ENCODE results near the gene CDHR2. TPM values are rescaled to one million over a fixed set of nuclear protein-coding genes. Genes with fewer than 3 reads are reported as not detected.
A peak's percentile ranks its signal among the peaks of the same experiment; 100 is the strongest.

Gene CDHR2
- total RNA-seq, 2 experiments from 2014 or later: 1.3 to 2.4 TPM

DNA sequence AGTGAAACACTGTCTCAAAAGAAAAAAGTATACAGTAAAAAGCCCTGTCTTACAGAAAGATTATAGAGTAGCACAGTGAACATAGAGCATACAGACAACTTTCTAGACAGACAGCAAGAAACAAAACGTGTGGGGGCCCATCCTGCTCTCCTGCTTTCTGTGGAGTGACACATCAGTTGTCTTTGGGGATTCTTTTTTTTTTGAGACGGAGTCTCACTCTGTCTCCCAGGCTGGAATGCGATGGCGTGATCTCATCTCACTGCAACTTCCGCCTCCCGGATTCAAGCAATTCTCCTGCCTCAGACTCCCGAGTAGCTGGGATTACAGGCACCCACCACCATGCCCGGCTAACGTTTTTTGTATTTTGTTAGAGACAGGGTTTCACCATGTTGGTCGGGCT lies 14.9 kb downstream of the CDHR2 start:
- DNase-seq: no peak
- Mint-ChIP-seq H3K27ac (no peak overlapping the region), H3K27me3 (no peaks in the 10 kb centered on the region), H3K36me3 (ENCODE audit: low read depth) (no peaks in the 10 kb centered on the region), H3K4me3 (no peak overlapping the region), H3K4me1 (peaks cover 17% of the 10 kb centered on the region), H3K9me3 (no peaks in the 10 kb centered on the region)
- CTCF ChIA-PET: no interaction called here
- POLR2A ChIA-PET: no interaction called here

DNA sequence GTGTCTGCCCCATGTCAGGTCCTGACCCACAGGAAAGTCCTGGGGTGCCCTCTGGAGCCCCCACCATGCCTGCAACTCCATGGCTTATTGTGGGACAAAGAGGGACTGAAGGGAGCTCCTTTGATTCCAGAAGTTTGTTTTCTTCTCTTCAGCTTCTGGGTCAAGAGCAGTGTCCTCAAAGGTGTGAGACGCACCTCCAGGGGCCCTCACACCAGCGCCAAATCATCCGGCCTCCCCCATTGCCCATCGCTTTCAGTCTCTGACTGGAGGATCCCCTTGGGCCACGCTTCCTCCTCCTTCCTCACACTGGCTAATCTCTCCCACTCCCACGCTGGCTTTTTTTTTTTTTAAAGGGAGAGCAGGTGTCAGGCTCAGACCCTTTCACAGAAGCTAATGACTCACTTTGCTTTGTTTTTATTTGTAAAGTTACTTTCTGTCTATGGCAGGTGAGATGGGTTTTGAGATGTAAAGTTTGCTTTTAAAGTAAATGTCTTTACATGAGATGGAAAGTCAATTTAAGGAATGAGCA lies 16.7 kb downstream of the CDHR2 start:
- no peak for DNase-seq
- H3K9me3 Mint-ChIP-seq: no peaks in the 10 kb centered on the region
- no peak overlapping the region for H3K4me3 Mint-ChIP-seq
- ChIA-PET CTCF (no interaction called here), POLR2A (interaction anchor here (0.7 kb wide), 1 partner anchor 149 kb away, joined by 3 read pairs; no protein-coding TSS in a partner anchor)
- H3K27me3 Mint-ChIP-seq: peaks cover 3% of the 10 kb centered on the region
- no peak overlapping the region for H3K27ac Mint-ChIP-seq
- no peaks in the 10 kb centered on the region for H3K36me3 Mint-ChIP-seq (ENCODE audit: low read depth)
- peaks cover 4% of the 10 kb centered on the region for H3K4me1 Mint-ChIP-seq

- peaks cover 3% of the 10 kb centered on the region for H3K27me3 Mint-ChIP-seq
- H3K4me1 Mint-ChIP-seq: peaks cover 6% of the 10 kb centered on the region
- H3K4me3 Mint-ChIP-seq: no peak overlapping the region
- H3K36me3 Mint-ChIP-seq (ENCODE audit: low read depth): no peaks in the 10 kb centered on the region
- no peak overlapping the region for H3K27ac Mint-ChIP-seq
- H3K9me3 Mint-ChIP-seq: no peaks in the 10 kb centered on the region
- DNase-seq: no peak
- ChIA-PET CTCF (no interaction called here), POLR2A (no interaction called here)
Measured at GRCh38 chr5:176568657-176569056, 19.5 kb downstream of the CDHR2 start.

DNA sequence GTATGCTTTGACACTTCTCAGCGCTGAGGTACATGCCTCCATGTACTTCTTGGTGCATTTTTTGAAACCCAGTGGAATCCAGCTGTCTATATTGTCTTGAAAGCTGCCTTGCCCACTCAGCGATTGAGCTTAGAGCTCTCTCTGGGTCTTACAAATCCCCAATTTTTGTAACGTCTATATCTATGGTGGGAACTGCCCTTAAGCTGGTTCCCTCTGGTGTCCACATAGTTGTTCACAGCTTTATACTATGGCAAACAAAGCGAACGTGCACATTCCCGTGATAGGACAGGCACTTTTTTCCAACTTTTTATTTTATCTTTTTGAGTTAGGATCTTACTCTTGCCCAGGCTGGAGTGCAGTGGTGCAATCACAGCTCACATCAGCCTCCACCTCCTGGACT lies 20.9 kb downstream of the CDHR2 start:
- Mint-ChIP-seq H3K27ac (no peak overlapping the region), H3K4me3 (no peak overlapping the region), H3K9me3 (no peaks in the 10 kb centered on the region), H3K27me3 (peaks cover 3% of the 10 kb centered on the region), H3K4me1 (peaks cover 6% of the 10 kb centered on the region), H3K36me3 (ENCODE audit: low read depth) (no peaks in the 10 kb centered on the region)
- no peak for DNase-seq
- ChIA-PET CTCF (no interaction called here), POLR2A (no interaction called here)

DNA sequence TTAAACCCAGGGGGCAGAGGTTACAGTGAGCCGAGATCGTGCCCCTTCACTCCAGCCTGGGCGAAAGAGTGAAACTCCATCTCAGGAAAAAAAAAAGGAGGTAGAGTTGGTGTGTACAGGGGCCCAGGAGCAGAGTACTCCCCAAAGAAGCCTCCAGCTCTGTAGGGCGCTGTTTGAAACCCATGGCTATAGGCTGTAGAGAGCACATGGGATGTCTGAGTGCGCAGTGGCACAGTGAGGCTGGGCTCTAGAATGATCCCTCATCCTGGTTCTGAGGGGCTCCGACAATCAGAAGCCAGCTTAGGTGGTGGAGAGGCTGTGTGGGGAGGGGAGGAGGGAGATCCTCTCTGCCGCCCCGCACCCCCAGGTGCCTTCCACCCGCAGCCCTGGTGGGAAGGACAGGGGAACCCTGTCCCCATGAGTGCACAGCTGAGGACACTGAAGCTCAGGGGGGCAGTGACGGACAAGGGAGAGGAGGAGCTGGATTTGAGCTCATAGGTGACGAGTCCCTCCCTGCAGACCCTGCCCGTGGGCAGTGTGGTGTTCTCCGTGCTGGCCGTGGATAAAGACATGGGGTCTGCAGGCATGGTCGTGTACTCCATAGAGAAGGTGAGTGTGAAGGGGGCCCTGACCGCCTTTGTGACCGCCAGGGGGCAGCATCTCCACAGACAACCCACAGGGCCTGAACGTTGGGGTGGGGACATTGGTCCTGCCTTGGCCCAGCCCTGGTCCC lies 24.6 kb downstream of the CDHR2 start:
- POLR2A ChIA-PET: no interaction called here
- H3K4me3 Mint-ChIP-seq: no peak overlapping the region
- CTCF ChIA-PET: interaction anchor here (0.5 to 1.6 kb wide), 9 partner anchors 8 to 157 kb away, joined by 3 to 5 read pairs (median 3); partner anchors contain the start of genes CLTB and RNF44
- peak; percentile 79 for DNase-seq
- no peaks in the 10 kb centered on the region for H3K9me3 Mint-ChIP-seq
- no peaks in the 10 kb centered on the region for H3K36me3 Mint-ChIP-seq (ENCODE audit: low read depth)
- peaks cover 6% of the 10 kb centered on the region for H3K4me1 Mint-ChIP-seq
- peaks cover 3% of the 10 kb centered on the region for H3K27me3 Mint-ChIP-seq
- no peak overlapping the region for H3K27ac Mint-ChIP-seq

DNA sequence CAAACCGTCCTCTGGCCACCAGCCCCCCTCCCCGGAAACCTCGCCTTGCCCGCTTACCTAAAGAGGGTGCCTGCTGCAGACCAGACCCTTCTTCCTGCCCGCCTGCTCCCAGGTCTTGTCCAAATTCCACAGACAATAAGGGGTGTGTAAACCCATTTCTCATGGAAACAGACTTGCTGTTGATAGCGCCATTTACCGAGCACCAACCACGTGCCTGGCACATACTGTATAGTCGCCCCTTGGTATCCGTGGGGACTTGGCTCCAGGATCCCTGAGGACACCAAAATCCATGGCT lies 25.1 kb downstream of the CDHR2 start:
- Mint-ChIP-seq H3K36me3 (ENCODE audit: low read depth) (no peaks in the 10 kb centered on the region), H3K27ac (no peak overlapping the region)
- CTCF ChIA-PET: interaction anchor here (0.8 to 1.6 kb wide), 4 partner anchors 8 to 158 kb away, joined by 3 to 4 read pairs (median 4); partner anchors contain the start of genes CLTB and RNF44

GRCh38 chr5:176575066-176575465 lies 25.9 kb downstream of the CDHR2 start:
- Mint-ChIP-seq H3K4me1 (peaks cover 6% of the 10 kb centered on the region), H3K27ac (no peak overlapping the region), H3K36me3 (ENCODE audit: low read depth) (no peaks in the 10 kb centered on the region), H3K9me3 (no peaks in the 10 kb centered on the region), H3K4me3 (no peak overlapping the region), H3K27me3 (peaks cover under 1% of the 10 kb centered on the region)
- POLR2A ChIA-PET: no interaction called here
- CTCF ChIA-PET: interaction anchor here (1.2 kb wide), 1 partner anchor 158 kb away, joined by 5 read pairs; the partner anchor contains the start of gene CLTB
- no peak for DNase-seq

More for the DNA sequence above, 25.1 kb downstream of the CDHR2 start:
- peaks cover 3% of the 10 kb centered on the region for H3K27me3 Mint-ChIP-seq
- no peak overlapping the region for H3K4me3 Mint-ChIP-seq
- H3K4me1 Mint-ChIP-seq: peaks cover 6% of the 10 kb centered on the region
- DNase-seq: no peak
- POLR2A ChIA-PET: no interaction called here
- no peaks in the 10 kb centered on the region for H3K9me3 Mint-ChIP-seq

- ChIA-PET POLR2A (no interaction called here), CTCF (interaction anchor here (1.2 kb wide), 1 partner anchor 159 kb away, joined by 5 read pairs; the partner anchor contains the start of gene CLTB)
Measured at GRCh38 chr5:176575488-176576422, 26.6 kb downstream of the CDHR2 start.

GRCh38 chr5:176577312-176578176 lies 28.4 kb downstream of the CDHR2 start:
- H3K27me3 Mint-ChIP-seq: no peaks in the 10 kb centered on the region
- POLR2A ChIA-PET: no interaction called here
- no peak overlapping the region for H3K4me3 Mint-ChIP-seq
- no peaks in the 10 kb centered on the region for H3K36me3 Mint-ChIP-seq (ENCODE audit: low read depth)
- H3K27ac Mint-ChIP-seq: no peak overlapping the region
- peaks cover 6% of the 10 kb centered on the region for H3K4me1 Mint-ChIP-seq
- DNase-seq: no peak
- CTCF ChIA-PET: interaction anchor here (1.1 kb wide), 1 partner anchor 53 kb away, joined by 3 read pairs; the partner anchor contains the start of genes EIF4E1B and SNCB
- H3K9me3 Mint-ChIP-seq: no peaks in the 10 kb centered on the region

More at GRCh38 chr5:176575488-176576422, 26.6 kb downstream of the CDHR2 start:
- Mint-ChIP-seq H3K9me3 (no peaks in the 10 kb centered on the region), H3K27ac (no peak overlapping the region), H3K4me1 (peaks cover 6% of the 10 kb centered on the region), H3K4me3 (no peak overlapping the region), H3K27me3 (no peaks in the 10 kb centered on the region), H3K36me3 (ENCODE audit: low read depth) (no peaks in the 10 kb centered on the region)
- DNase-seq: no peak

DNA sequence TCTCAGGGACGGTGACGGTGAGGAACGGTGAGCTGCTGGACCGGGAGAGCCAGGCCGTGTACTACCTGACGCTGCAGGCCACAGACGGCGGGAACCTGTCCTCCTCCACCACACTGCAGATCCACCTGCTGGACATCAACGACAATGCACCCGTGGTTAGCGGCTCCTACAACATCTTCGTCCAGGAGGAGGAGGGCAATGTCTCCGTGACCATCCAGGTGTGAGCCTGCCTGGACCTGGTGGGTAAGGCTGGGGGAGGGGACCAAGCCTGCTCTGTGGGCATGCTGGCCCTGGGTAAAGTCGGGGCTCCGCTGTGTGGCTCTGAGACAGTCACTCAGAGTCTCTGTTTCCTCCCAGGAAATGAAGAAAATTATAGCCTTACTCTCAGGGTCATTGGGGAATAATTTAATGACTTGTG lies 29.3 kb downstream of the CDHR2 start:
- Mint-ChIP-seq H3K27me3 (no peaks in the 10 kb centered on the region), H3K9me3 (no peaks in the 10 kb centered on the region), H3K36me3 (ENCODE audit: low read depth) (no peaks in the 10 kb centered on the region), H3K27ac (no peak overlapping the region), H3K4me1 (no peaks in the 10 kb centered on the region), H3K4me3 (no peak overlapping the region)
- POLR2A ChIA-PET: no interaction called here
- peak; percentile 46 for DNase-seq
- CTCF ChIA-PET: interaction anchor here (1.1 kb wide), 1 partner anchor 31 kb away, joined by 3 read pairs; no protein-coding TSS in a partner anchor

DNA sequence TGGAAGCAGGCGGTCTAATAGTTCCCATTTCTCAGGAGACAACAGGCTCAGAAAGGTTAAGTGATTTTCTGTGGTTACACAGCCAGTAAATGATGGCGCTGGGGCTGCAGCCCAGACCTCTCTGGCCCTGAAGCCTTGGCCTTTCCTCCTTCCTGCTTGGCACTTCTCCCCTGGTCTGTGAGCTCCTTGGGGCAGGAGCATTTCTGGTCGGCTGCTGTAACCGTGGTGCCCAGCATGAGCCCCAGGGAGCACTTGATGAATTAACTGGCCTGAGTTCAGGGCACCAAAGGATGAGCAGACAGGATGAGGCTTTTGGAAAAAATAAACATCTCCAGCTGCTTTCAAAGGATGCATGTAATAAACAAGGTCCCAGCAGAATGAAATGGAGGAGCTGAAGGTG lies 30.2 kb downstream of the CDHR2 start:
- no peak overlapping the region for H3K4me3 Mint-ChIP-seq
- no peak overlapping the region for H3K27ac Mint-ChIP-seq
- no peaks in the 10 kb centered on the region for H3K36me3 Mint-ChIP-seq (ENCODE audit: low read depth)
- DNase-seq: no peak
- H3K4me1 Mint-ChIP-seq: no peaks in the 10 kb centered on the region
- POLR2A ChIA-PET: no interaction called here
- H3K9me3 Mint-ChIP-seq: no peaks in the 10 kb centered on the region
- CTCF ChIA-PET: interaction anchor here (1.0 to 1.2 kb wide), 3 partner anchors 17 to 81 kb away, joined by 3 to 4 read pairs (median 3); no protein-coding TSS in a partner anchor
- no peaks in the 10 kb centered on the region for H3K27me3 Mint-ChIP-seq

GRCh38 chr5:176581361-176581760 lies 32.2 kb downstream of the CDHR2 start:
- POLR2A ChIA-PET: no interaction called here

More at GRCh38 chr5:176581361-176581760, 32.2 kb downstream of the CDHR2 start:
- Mint-ChIP-seq H3K27ac (no peak overlapping the region), H3K9me3 (peaks cover 9% of the 10 kb centered on the region), H3K36me3 (ENCODE audit: low read depth) (no peaks in the 10 kb centered on the region), H3K4me1 (no peaks in the 10 kb centered on the region), H3K27me3 (no peaks in the 10 kb centered on the region), H3K4me3 (no peak overlapping the region)
- CTCF ChIA-PET: interaction anchor here (0.6 kb wide), 1 partner anchor 9 kb away, joined by 3 read pairs; no protein-coding TSS in a partner anchor
- DNase-seq: no peak

All from activated CD4-positive, alpha-beta T cell treated with anti-CD3 and anti-CD28 coated beads, Interleukin-2, amount 10 ng/mL, durations not matched to agents 7 days and 5 days (primary cell).